Panc1 (cell line): ENCODE data around the gene PMAIP1. TPM values are rescaled to one million over a fixed set of nuclear protein-coding genes. Genes with fewer than 3 reads are reported as not detected.

Source experiments
- ATAC-seq: fragments of 200-7000 bp; cut with Tn5 transposase; 2 replicates; pipeline ENCODE4 v1.9.1; 2020; ENCODE audit warnings: mild to moderate bottlenecking, moderate library complexity
- BruUV-seq: library from RNA; stranded (reverse); fragments of 400-500 nt; replicated peaks from 2 replicates; lab custom pipeline; 2021; lab: Mats Ljungman, UMichigan
- CTCF ChIA-PET: fragments of 300-600 bp; sonication (Branson Sonifier 250); formaldehyde crosslinking; loops from one replicate; lab custom pipeline; 2022; ENCODE audit warnings: antibody characterized with exemption; lab: Charles Lee
- POLR2A ChIA-PET: fragments of 300-600 bp; sonication (Branson Sonifier 250); formaldehyde crosslinking; loops from one replicate; lab custom pipeline; 2022; ENCODE audit warnings: antibody characterized with exemption; lab: Charles Lee
- DNase-seq: peaks from one replicate; pipeline ENCODE4 v3.0.0-alpha.2; 2010; ENCODE audit warnings: low read depth, low spot score
- H3K27ac ChIP-seq: 2 replicates; pipeline ENCODE4 v1.5.1; 2011; ENCODE audit warnings: mild to moderate bottlenecking, low read length, inconsistent platforms
- H3K27me3 ChIP-seq: fragments of 200-500 bp; sonication (Bioruptor generic); 2 replicates; pipeline ENCODE4 v1.6.0; 2014; ENCODE audit warnings: low read length, inconsistent platforms; ENCODE audit not compliant: control insufficient read depth, insufficient read depth
- H3K36me3 ChIP-seq: fragments of 200-500 bp; sonication (Bioruptor generic); 2 replicates; pipeline ENCODE4 v1.5.1; 2014; ENCODE audit warnings: inconsistent platforms, mild to moderate bottlenecking, low read length, moderate library complexity; ENCODE audit not compliant: control insufficient read depth, insufficient read depth
- H3K4me1 ChIP-seq: 2 replicates; pipeline ENCODE4 v1.5.1; 2011; ENCODE audit warnings: inconsistent platforms, mild to moderate bottlenecking, low read length, moderate library complexity; ENCODE audit not compliant: control insufficient read depth, insufficient read depth
- H3K4me3 ChIP-seq, 2 experiments: 2 replicates each; pipeline ENCODE4 v1.5.1; 2011 to 2012; ENCODE audit warnings: low read depth in 2 of 2, low read length in 2 of 2, mild to moderate bottlenecking in 2 of 2, inconsistent platforms in 1 of 2, moderate library complexity in 1 of 2
- H3K9me3 ChIP-seq: fragments of 200-500 bp; sonication (Bioruptor generic); 2 replicates; pipeline ENCODE4 v1.5.1; 2014; ENCODE audit warnings: low read depth, mild to moderate bottlenecking, inconsistent platforms, low read length, moderate library complexity; ENCODE audit not compliant: control insufficient read depth, insufficient read depth
- POLR2AphosphoS5 ChIP-seq: IDR thresholded peaks from 2 replicates; pipeline ENCODE4 v1.6.1; 2012; ENCODE audit warnings: mild to moderate bottlenecking, low read depth, low read length, moderate library complexity
- SIN3A ChIP-seq: IDR thresholded peaks from 2 replicates; pipeline ENCODE4 v1.6.1; 2012; ENCODE audit warnings: low read depth, mild to moderate bottlenecking, low read length, moderate library complexity, borderline replicate concordance; ENCODE audit not compliant: insufficient read depth
- TCF7L2 ChIP-seq: IDR thresholded peaks from 2 replicates; pipeline ENCODE4 v1.6.1; 2011; ENCODE audit warnings: mild to moderate bottlenecking, low read depth, low read length, inconsistent platforms
- in situ Hi-C: cut with HindIII; loops from 2 replicates; pipeline ENCODE4 v1.10.0; 2016; ENCODE audit warnings: low sequenced_read_pairs, low pct_unique_long_range_greater_than_20kb
- intact Hi-C: fragments of 100-400 bp; cut with micrococcal nuclease; formaldehyde crosslinking; loops from one replicate; pipeline ENCODE4 v1.10.0; 2022; ENCODE audit not compliant: unreplicated experiment
- total RNA-seq: library from RNA; stranded (reverse); gene quantifications from one replicate; pipeline ENCODE4 v1.2.1, GENCODE V29; 2021; ENCODE audit not compliant: unreplicated experiment
- TF ChIP-seq, protein P1 (sequence below), 2 experiments: IDR thresholded peaks; 2 replicates each; pipeline ENCODE4 v1.6.1; 2011 to 2012; ENCODE audit warnings: low read depth in 2 of 2, control low read depth in 1 of 2, low read length in 1 of 2, mild to moderate bottlenecking in 1 of 2, moderate library complexity in 1 of 2; ENCODE audit not compliant: insufficient read depth in 1 of 2
- TF ChIP-seq, protein P2 (sequence below): fragments of 450-650 bp; IDR thresholded peaks from 2 replicates; pipeline ENCODE4 v1.5.1; 2017; ENCODE audit warnings: mild to moderate bottlenecking

Gene PMAIP1
- total RNA-seq, 1 experiment from 2014 or later: 7.7 TPM

DNA sequence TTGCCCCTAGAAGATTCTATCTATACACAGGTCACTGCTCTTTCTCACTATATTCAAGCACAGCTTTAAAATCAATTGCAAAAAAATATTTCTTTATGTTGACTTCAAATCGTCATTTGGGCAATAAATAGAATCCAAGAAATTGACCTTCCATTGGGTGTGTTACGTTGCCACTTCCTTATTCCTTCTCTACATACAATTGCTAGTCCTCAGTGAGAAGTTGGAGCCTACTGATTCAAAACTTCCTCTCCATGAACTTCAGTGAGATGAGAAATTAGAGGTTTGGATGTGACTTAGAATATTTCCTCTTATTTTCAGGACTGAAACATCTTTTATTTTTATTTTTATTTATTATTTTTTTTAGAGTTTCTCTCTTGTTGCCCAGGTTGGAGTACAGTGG is 40.3 kb downstream of the PMAIP1 start:
- DNase-seq: no peak
- H3K4me3 ChIP-seq: no peak overlapping the region
- ChIA-PET CTCF (no interaction called here), POLR2A (no interaction called here)
- H3K36me3 ChIP-seq: no peaks in the 10 kb centered on the region
- TF ChIP-seq, protein P1, sequence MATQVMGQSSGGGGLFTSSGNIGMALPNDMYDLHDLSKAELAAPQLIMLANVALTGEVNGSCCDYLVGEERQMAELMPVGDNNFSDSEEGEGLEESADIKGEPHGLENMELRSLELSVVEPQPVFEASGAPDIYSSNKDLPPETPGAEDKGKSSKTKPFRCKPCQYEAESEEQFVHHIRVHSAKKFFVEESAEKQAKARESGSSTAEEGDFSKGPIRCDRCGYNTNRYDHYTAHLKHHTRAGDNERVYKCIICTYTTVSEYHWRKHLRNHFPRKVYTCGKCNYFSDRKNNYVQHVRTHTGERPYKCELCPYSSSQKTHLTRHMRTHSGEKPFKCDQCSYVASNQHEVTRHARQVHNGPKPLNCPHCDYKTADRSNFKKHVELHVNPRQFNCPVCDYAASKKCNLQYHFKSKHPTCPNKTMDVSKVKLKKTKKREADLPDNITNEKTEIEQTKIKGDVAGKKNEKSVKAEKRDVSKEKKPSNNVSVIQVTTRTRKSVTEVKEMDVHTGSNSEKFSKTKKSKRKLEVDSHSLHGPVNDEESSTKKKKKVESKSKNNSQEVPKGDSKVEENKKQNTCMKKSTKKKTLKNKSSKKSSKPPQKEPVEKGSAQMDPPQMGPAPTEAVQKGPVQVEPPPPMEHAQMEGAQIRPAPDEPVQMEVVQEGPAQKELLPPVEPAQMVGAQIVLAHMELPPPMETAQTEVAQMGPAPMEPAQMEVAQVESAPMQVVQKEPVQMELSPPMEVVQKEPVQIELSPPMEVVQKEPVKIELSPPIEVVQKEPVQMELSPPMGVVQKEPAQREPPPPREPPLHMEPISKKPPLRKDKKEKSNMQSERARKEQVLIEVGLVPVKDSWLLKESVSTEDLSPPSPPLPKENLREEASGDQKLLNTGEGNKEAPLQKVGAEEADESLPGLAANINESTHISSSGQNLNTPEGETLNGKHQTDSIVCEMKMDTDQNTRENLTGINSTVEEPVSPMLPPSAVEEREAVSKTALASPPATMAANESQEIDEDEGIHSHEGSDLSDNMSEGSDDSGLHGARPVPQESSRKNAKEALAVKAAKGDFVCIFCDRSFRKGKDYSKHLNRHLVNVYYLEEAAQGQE (IDR thresholded peaks at IDR 0.05; ENCODE audit: insufficient read depth in 1 of 2, low read depth in 2 of 2, low read length in 1 of 2): no peak
- no peak for TF ChIP-seq TCF7L2
- TF ChIP-seq POLR2AphosphoS5: no peak
- TF ChIP-seq SIN3A: no peak
- TF ChIP-seq, protein P2, sequence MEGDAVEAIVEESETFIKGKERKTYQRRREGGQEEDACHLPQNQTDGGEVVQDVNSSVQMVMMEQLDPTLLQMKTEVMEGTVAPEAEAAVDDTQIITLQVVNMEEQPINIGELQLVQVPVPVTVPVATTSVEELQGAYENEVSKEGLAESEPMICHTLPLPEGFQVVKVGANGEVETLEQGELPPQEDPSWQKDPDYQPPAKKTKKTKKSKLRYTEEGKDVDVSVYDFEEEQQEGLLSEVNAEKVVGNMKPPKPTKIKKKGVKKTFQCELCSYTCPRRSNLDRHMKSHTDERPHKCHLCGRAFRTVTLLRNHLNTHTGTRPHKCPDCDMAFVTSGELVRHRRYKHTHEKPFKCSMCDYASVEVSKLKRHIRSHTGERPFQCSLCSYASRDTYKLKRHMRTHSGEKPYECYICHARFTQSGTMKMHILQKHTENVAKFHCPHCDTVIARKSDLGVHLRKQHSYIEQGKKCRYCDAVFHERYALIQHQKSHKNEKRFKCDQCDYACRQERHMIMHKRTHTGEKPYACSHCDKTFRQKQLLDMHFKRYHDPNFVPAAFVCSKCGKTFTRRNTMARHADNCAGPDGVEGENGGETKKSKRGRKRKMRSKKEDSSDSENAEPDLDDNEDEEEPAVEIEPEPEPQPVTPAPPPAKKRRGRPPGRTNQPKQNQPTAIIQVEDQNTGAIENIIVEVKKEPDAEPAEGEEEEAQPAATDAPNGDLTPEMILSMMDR: no peak
- H3K4me1 ChIP-seq: no peaks in the 10 kb centered on the region
- no peaks in the 10 kb centered on the region for H3K27me3 ChIP-seq
- no peak overlapping the region for H3K27ac ChIP-seq
- intact Hi-C loops: no loop called here
- ATAC-seq: no peak
- in situ Hi-C loops: no loop called here
- no peaks in the 10 kb centered on the region for H3K9me3 ChIP-seq
- BruUV-seq: no TSS peak

DNA sequence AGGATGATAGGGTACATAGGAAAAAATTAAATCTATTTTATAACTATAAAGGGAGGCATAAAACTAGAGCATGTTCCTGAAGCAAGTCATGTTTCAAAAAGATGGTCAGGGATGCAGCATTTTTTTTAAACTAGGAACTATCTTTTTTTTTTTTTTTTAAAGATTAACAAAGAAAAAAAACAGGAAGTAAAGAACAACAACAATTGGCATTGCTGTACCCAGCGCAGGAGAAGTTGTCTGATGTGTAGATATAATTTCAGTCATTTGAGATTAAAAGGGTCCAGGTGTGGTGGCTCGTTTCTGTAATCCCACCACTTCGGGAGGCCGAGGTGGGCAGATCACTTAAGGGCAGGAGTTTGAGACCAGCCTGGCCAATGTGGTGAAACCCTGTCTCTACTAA is 41.5 kb downstream of the PMAIP1 start:
- Histone ChIP-seq H3K4me3 (no peak overlapping the region), H3K27ac (no peak overlapping the region), H3K4me1 (no peaks in the 10 kb centered on the region), H3K36me3 (no peaks in the 10 kb centered on the region), H3K9me3 (no peaks in the 10 kb centered on the region), H3K27me3 (no peaks in the 10 kb centered on the region)
- DNase-seq (no peak), ATAC-seq (no peak)
- intact Hi-C loops (no loop called here), in situ Hi-C loops (no loop called here)
- BruUV-seq: no TSS peak
- TF ChIP-seq, protein P1 (IDR thresholded peaks at IDR 0.05; ENCODE audit: insufficient read depth in 1 of 2, low read depth in 2 of 2, low read length in 1 of 2): no peak
- TF ChIP-seq SIN3A (no peak), POLR2AphosphoS5 (no peak), TCF7L2 (no peak)
- TF ChIP-seq, protein P2: no peak
- ChIA-PET POLR2A (no interaction called here), CTCF (no interaction called here)
